ENCODE measurements around the gene SEC23B. TPM values are rescaled to one million over a fixed set of nuclear protein-coding genes. Genes with fewer than 3 reads are reported as not detected.

Gene SEC23B
- polyA plus RNA-seq, 1 of the 3 experiments (the other 2 are of a cell fraction): 55.2 TPM

DNA sequence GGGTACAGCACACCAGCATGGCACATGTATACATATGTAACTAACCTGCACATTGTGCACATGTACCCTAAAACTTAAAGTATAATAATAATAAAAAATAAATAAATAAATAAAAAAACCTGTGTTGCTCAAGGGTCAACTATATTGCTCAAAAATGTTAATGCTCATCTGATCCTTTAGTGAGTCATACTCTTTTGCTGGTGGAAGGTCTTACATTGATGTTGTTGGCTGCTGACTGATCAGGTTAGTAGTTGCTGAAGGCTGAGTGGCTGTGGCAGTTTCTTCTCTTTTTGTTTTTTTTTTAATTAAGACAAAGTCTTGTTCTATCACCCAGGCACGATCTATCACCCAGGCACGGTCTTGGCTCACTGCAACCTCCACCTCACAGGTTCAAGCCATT is 29.9 kb downstream of the SEC23B start:
- WGBS (ENCODE audit: low lambda C conversion rate): 97% methylated on average over 2 of the region's 2 CpGs
- ChIA-PET POLR2A (no interaction called here), CTCF (no interaction called here)
- H3K9ac ChIP-seq: no peak overlapping the region
- H3K4me3 ChIP-seq (ENCODE audit: low read depth in 2 of 2, low read length in 1 of 2): no peak overlapping the region
- no peaks in the 10 kb centered on the region for H3K79me2 ChIP-seq (ENCODE audit: insufficient read depth)
- no peak for DNase-seq
- no peak overlapping the region for H3K27ac ChIP-seq (ENCODE audit: low read depth in 2 of 2, low read length in 1 of 2)
- no peaks in the 10 kb centered on the region for H3F3A ChIP-seq (replicated peaks; ENCODE audit: insufficient read depth)
- H2AFZ ChIP-seq (ENCODE audit: low read depth): no peak overlapping the region
- H3K36me3 ChIP-seq (replicated peaks in 1 of 2; ENCODE audit: control insufficient read depth in 1 of 2, insufficient read depth in 2 of 2, low read length in 1 of 2): peaks cover 24 to 43% of the 10 kb centered on the region in 2 experiments
- TF ChIP-seq TEAD4 (IDR thresholded peaks at IDR 0.05; ENCODE audit: borderline replicate concordance, insufficient read depth) (no peak), POLR2AphosphoS5 (IDR thresholded peaks at IDR 0.05; ENCODE audit: low read depth, low read length) (no peak), RAD21 (IDR thresholded peaks at IDR 0.05; ENCODE audit: low read length) (no peak), FOXM1 (IDR thresholded peaks at IDR 0.05; ENCODE audit: low read depth) (no peak), YY1 (IDR thresholded peaks at IDR 0.05; ENCODE audit: low read depth) (no peak), CHD2 (IDR thresholded peaks at IDR 0.05; ENCODE audit: low read length, partially characterized antibody) (no peak), RXRA (IDR thresholded peaks at IDR 0.05; ENCODE audit: borderline replicate concordance, low read depth) (no peak), MXI1 (IDR thresholded peaks at IDR 0.05; ENCODE audit: low read depth, low read length) (no peak), TCF12 (IDR thresholded peaks at IDR 0.05) (no peak), SIN3A (IDR thresholded peaks at IDR 0.05; ENCODE audit: borderline replicate concordance, low read depth, low read length) (no peak), NFIC (IDR thresholded peaks at IDR 0.05; ENCODE audit: borderline replicate concordance) (no peak), ELF1 (IDR thresholded peaks at IDR 0.05) (no peak), EP300 (IDR thresholded peaks at IDR 0.05; ENCODE audit: borderline replicate concordance in 1 of 2, low read depth in 1 of 2, low read length in 1 of 2) (no peak), GABPA (IDR thresholded peaks at IDR 0.05; ENCODE audit: low read depth) (no peak)
- TF ChIP-seq, protein P1, sequence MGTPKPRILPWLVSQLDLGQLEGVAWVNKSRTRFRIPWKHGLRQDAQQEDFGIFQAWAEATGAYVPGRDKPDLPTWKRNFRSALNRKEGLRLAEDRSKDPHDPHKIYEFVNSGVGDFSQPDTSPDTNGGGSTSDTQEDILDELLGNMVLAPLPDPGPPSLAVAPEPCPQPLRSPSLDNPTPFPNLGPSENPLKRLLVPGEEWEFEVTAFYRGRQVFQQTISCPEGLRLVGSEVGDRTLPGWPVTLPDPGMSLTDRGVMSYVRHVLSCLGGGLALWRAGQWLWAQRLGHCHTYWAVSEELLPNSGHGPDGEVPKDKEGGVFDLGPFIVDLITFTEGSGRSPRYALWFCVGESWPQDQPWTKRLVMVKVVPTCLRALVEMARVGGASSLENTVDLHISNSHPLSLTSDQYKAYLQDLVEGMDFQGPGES (IDR thresholded peaks at IDR 0.05; ENCODE audit: low read depth, low read length): no peak
- TF ChIP-seq, protein P2, sequence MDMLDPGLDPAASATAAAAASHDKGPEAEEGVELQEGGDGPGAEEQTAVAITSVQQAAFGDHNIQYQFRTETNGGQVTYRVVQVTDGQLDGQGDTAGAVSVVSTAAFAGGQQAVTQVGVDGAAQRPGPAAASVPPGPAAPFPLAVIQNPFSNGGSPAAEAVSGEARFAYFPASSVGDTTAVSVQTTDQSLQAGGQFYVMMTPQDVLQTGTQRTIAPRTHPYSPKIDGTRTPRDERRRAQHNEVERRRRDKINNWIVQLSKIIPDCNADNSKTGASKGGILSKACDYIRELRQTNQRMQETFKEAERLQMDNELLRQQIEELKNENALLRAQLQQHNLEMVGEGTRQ (IDR thresholded peaks at IDR 0.05; ENCODE audit: borderline replicate concordance, low read depth, low read length): no peak
- TF ChIP-seq, protein P3, sequence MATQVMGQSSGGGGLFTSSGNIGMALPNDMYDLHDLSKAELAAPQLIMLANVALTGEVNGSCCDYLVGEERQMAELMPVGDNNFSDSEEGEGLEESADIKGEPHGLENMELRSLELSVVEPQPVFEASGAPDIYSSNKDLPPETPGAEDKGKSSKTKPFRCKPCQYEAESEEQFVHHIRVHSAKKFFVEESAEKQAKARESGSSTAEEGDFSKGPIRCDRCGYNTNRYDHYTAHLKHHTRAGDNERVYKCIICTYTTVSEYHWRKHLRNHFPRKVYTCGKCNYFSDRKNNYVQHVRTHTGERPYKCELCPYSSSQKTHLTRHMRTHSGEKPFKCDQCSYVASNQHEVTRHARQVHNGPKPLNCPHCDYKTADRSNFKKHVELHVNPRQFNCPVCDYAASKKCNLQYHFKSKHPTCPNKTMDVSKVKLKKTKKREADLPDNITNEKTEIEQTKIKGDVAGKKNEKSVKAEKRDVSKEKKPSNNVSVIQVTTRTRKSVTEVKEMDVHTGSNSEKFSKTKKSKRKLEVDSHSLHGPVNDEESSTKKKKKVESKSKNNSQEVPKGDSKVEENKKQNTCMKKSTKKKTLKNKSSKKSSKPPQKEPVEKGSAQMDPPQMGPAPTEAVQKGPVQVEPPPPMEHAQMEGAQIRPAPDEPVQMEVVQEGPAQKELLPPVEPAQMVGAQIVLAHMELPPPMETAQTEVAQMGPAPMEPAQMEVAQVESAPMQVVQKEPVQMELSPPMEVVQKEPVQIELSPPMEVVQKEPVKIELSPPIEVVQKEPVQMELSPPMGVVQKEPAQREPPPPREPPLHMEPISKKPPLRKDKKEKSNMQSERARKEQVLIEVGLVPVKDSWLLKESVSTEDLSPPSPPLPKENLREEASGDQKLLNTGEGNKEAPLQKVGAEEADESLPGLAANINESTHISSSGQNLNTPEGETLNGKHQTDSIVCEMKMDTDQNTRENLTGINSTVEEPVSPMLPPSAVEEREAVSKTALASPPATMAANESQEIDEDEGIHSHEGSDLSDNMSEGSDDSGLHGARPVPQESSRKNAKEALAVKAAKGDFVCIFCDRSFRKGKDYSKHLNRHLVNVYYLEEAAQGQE (IDR thresholded peaks at IDR 0.05; ENCODE audit: low read depth, low read length): no peak
- TF ChIP-seq, protein P4, sequence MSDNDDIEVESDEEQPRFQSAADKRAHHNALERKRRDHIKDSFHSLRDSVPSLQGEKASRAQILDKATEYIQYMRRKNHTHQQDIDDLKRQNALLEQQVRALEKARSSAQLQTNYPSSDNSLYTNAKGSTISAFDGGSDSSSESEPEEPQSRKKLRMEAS (IDR thresholded peaks at IDR 0.05; ENCODE audit: low read depth): no peak
- TF ChIP-seq, protein P5, sequence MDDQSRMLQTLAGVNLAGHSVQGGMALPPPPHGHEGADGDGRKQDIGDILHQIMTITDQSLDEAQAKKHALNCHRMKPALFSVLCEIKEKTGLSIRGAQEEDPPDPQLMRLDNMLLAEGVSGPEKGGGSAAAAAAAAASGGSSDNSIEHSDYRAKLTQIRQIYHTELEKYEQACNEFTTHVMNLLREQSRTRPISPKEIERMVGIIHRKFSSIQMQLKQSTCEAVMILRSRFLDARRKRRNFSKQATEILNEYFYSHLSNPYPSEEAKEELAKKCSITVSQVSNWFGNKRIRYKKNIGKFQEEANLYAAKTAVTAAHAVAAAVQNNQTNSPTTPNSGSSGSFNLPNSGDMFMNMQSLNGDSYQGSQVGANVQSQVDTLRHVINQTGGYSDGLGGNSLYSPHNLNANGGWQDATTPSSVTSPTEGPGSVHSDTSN (IDR thresholded peaks at IDR 0.05): no peak
- no peak overlapping the region for H3K4me2 ChIP-seq
- H3K4me1 ChIP-seq (ENCODE audit: control insufficient read depth in 1 of 2, insufficient read depth in 2 of 2, low read depth in 1 of 2, low read length in 1 of 2): no peaks in the 10 kb centered on the region
- no peaks in the 10 kb centered on the region for H4K20me1 ChIP-seq (ENCODE audit: insufficient read depth)
- no peaks in the 10 kb centered on the region for H3K9me3 ChIP-seq
- H3K27me3 ChIP-seq (ENCODE audit: insufficient read depth): no peaks in the 10 kb centered on the region
- no peaks in the 10 kb centered on the region for H3K9me2 ChIP-seq

Data from SK-N-SH (cell line).